PC-3 (cell line): ENCODE data around the gene CFAP45. TPM values are rescaled to one million over a fixed set of nuclear protein-coding genes. Genes with fewer than 3 reads are reported as not detected.

Source experiments
- ATAC-seq: fragments of 200-7000 bp; cut with Tn5 transposase; 2 replicates; pipeline ENCODE4 v1.9.1; 2020; ENCODE audit warnings: mild to moderate bottlenecking, moderate library complexity
- BruUV-seq: library from RNA; stranded (reverse); fragments of 400-500 nt; replicated peaks from 2 replicates; lab custom pipeline; 2021; lab: Mats Ljungman, UMichigan
- CTCF ChIA-PET: fragments of 300-600 bp; sonication (Branson Sonifier 250); formaldehyde crosslinking; loops from one replicate; lab custom pipeline; 2022; ENCODE audit warnings: antibody characterized with exemption; lab: Charles Lee
- POLR2A ChIA-PET: fragments of 300-600 bp; sonication (Branson Sonifier 250); formaldehyde crosslinking; loops from one replicate; lab custom pipeline; 2022; ENCODE audit warnings: antibody characterized with exemption; ENCODE audit not compliant: unreplicated experiment; lab: Charles Lee
- DNase-seq: peaks from one replicate; pipeline ENCODE4 v3.0.0-alpha.2; 2015
- H2AFZ ChIP-seq: fragments of 300-600 bp; sonication (generic); 2 replicates; pipeline ENCODE4 v1.6.0; 2016; ENCODE audit warnings: antibody characterized with exemption, low read length
- H3F3A ChIP-seq: fragments of 300-600 bp; sonication (generic); one replicate; pipeline ENCODE4 v1.6.0; 2017; ENCODE audit warnings: antibody characterized with exemption, low read length, control low read depth, mild to moderate bottlenecking; ENCODE audit not compliant: unreplicated experiment
- H3K27ac ChIP-seq: fragments of 300-600 bp; sonication (generic); 2 replicates; pipeline ENCODE4 v1.5.1; 2016; ENCODE audit warnings: mild to moderate bottlenecking, low read length
- H3K27me3 ChIP-seq: fragments of 300-600 bp; sonication (generic); 2 replicates; pipeline ENCODE4 v1.6.1; 2016; ENCODE audit warnings: low read length, mixed read lengths
- H3K36me3 ChIP-seq: fragments of 300-600 bp; sonication (generic); 2 replicates; pipeline ENCODE4 v1.6.1; 2016; ENCODE audit warnings: low read depth, mixed run types, low read length, mixed read lengths
- H3K4me1 ChIP-seq: fragments of 300-600 bp; sonication (generic); 2 replicates; pipeline ENCODE4 v1.5.1; 2016; ENCODE audit warnings: low read length; ENCODE audit not compliant: insufficient read depth
- H3K4me2 ChIP-seq: fragments of 300-600 bp; sonication (generic); 2 replicates; pipeline ENCODE4 v1.6.0; 2016; ENCODE audit warnings: low read length
- H3K4me3 ChIP-seq: fragments of 300-600 bp; sonication (generic); 2 replicates; pipeline ENCODE4 v1.5.1; 2016; ENCODE audit warnings: mild to moderate bottlenecking, low read length, mixed read lengths
- H3K79me2 ChIP-seq: fragments of 300-600 bp; sonication (generic); 2 replicates; pipeline ENCODE4 v1.6.1; 2017; ENCODE audit warnings: low read length, mixed read lengths
- H3K9ac ChIP-seq: fragments of 300-600 bp; sonication (generic); 2 replicates; pipeline ENCODE4 v1.6.0; 2016; ENCODE audit warnings: mild to moderate bottlenecking, low read length
- H3K9me2 ChIP-seq: fragments of 300-600 bp; sonication (generic); replicated peaks from 2 replicates; pipeline ENCODE4 v1.6.1; 2016; ENCODE audit warnings: mixed run types, low read length, mixed read lengths
- H3K9me3 ChIP-seq: fragments of 300-600 bp; sonication (generic); 2 replicates; pipeline ENCODE4 v1.6.1; 2016; ENCODE audit warnings: low read length, mixed read lengths
- H4K20me1 ChIP-seq: fragments of 300-600 bp; sonication (generic); 2 replicates; pipeline ENCODE4 v1.6.1; 2016; ENCODE audit warnings: low read length, mixed read lengths
- EZH2 ChIP-seq: fragments of 300-600 bp; sonication (generic); IDR thresholded peaks from one replicate; pipeline ENCODE4 v1.6.1; 2017; ENCODE audit warnings: antibody characterized with exemption, mild to moderate bottlenecking, low read length; ENCODE audit not compliant: unreplicated experiment
- EZH2phosphoT487 ChIP-seq: fragments of 300-600 bp; sonication (generic); IDR thresholded peaks from 2 replicates; pipeline ENCODE4 v1.6.1; 2018; ENCODE audit warnings: mild to moderate bottlenecking, antibody characterized with exemption, low read length, borderline replicate concordance
- intact Hi-C: fragments of 100-400 bp; cut with micrococcal nuclease; formaldehyde crosslinking; loops from 2 replicates; pipeline ENCODE4 v1.9.0; 2023
- total RNA-seq: library from RNA; depleted of rRNA; stranded (reverse); fragments of >200 nt; gene quantifications from 2 replicates; pipeline ENCODE4 v1.2.3, GENCODE V29; 2014
- TF ChIP-seq, protein P1 (sequence below): fragments of 300-600 bp; sonication (generic); conservative IDR thresholded peaks from 2 replicates; pipeline ENCODE4 v1.5.1; 2017; ENCODE audit warnings: antibody characterized with exemption, low read depth, mild to moderate bottlenecking, low read length

The CFAP45 gene
- total RNA-seq, 1 experiment from 2014 or later, result 1.6 TPM

DNA sequence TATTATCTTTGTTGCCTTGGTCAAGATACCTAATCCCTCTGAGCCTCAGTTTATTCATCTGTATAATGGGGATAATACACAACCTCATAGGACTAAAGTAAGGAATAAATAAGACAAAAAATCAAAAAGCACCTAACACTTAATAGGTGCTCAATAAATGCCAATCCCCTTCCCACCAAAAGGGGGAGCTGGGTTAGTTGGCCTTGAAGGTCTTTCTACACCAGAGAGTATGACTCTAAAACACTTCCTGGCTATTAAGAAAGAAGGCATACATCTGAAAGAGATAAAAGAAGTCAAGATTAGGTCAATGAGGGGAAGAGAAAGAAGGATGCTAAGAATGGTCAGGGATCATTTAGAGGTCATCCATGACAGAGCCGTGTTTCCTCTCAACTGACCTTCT is 48.6 kb downstream of the CFAP45 start:
- Histone ChIP-seq H3K9ac (no peak overlapping the region), H3K9me2 (no peaks in the 10 kb centered on the region), H3K4me1 (peaks cover 35% of the 10 kb centered on the region), H4K20me1 (no peaks in the 10 kb centered on the region), H3K4me2 (no peak overlapping the region), H3K36me3 (no peaks in the 10 kb centered on the region), H3K27me3 (no peaks in the 10 kb centered on the region), H3K9me3 (no peaks in the 10 kb centered on the region), H3K79me2 (no peaks in the 10 kb centered on the region), H3K27ac (no peak overlapping the region), H3F3A (no peaks in the 10 kb centered on the region), H2AFZ (no peak overlapping the region), H3K4me3 (no peak overlapping the region)
- intact Hi-C loops, result loop anchor here (2.0 kb wide), 1 partner anchor 53 kb away; no protein-coding TSS in a partner anchor
- TF ChIP-seq, protein P1, sequence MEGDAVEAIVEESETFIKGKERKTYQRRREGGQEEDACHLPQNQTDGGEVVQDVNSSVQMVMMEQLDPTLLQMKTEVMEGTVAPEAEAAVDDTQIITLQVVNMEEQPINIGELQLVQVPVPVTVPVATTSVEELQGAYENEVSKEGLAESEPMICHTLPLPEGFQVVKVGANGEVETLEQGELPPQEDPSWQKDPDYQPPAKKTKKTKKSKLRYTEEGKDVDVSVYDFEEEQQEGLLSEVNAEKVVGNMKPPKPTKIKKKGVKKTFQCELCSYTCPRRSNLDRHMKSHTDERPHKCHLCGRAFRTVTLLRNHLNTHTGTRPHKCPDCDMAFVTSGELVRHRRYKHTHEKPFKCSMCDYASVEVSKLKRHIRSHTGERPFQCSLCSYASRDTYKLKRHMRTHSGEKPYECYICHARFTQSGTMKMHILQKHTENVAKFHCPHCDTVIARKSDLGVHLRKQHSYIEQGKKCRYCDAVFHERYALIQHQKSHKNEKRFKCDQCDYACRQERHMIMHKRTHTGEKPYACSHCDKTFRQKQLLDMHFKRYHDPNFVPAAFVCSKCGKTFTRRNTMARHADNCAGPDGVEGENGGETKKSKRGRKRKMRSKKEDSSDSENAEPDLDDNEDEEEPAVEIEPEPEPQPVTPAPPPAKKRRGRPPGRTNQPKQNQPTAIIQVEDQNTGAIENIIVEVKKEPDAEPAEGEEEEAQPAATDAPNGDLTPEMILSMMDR, result peak; percentile 44; the same call in 1 of the 2 replicates
- TF ChIP-seq EZH2 (no peak), EZH2phosphoT487 (no peak)
- DNase-seq (no peak), ATAC-seq (no peak)
- CTCF ChIA-PET, result no interaction called here
- POLR2A ChIA-PET, result interaction anchor here (0.6 kb wide), 1 partner anchor 13 kb away, joined by 3 read pairs; no protein-coding TSS in a partner anchor
- no TSS peak for BruUV-seq

DNA sequence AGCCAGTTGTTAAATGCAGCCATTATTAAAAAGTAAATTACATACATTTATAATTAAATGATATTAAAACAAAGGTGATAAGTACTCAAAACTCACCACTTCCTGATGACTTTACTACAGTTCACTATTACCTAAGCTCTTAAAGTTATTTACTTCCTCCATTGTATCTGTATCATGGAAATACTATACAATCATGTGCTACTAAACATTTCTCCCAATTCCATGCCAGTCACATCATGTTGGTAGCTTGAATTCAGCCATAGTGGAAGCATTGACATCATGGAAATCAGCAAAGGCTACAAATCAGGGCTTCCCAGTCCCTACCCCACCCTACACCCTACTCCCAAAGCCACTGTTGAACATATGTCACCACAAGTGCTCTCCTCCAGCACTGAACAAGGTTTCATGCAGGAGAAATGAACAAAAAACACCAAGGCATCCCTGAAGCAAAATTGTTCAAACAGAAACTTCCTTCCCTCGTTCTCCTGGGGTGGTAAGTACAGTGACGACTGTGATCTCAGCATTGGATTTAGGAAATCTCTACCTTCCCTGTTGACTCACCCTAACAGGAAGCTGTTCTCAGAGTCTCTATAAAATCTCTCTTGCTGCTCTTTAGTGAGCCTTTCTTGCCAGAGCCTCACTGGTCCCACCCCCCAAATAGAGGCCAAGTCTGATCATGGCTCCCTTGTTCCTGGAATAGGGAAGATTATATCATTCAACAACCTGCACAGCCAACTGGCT is 50.2 kb downstream of the CFAP45 start:
- BruUV-seq, result no TSS peak
- Histone ChIP-seq H2AFZ (peak overlapping the region; percentile 71), H3F3A (no peaks in the 10 kb centered on the region), H3K9me2 (no peaks in the 10 kb centered on the region), H4K20me1 (no peaks in the 10 kb centered on the region), H3K79me2 (no peaks in the 10 kb centered on the region), H3K4me3 (peak overlapping the region; percentile 49), H3K4me1 (peaks cover 31% of the 10 kb centered on the region), H3K27ac (peak overlapping the region; percentile 81), H3K27me3 (no peaks in the 10 kb centered on the region), H3K4me2 (peak overlapping the region; percentile 81), H3K9ac (peak overlapping the region; percentile 36; the same call in 1 of the 2 replicates), H3K9me3 (no peaks in the 10 kb centered on the region), H3K36me3 (no peaks in the 10 kb centered on the region)
- CTCF ChIA-PET, result interaction anchor here (0.6 to 1.9 kb wide), 2 partner anchors 41 to 558 kb away, joined by 3 to 7 read pairs; no protein-coding TSS in a partner anchor
- ATAC-seq (peak; percentile 45), DNase-seq (peak; percentile 73)
- POLR2A ChIA-PET, result interaction anchor here (0.6 kb wide), 1 partner anchor 50 kb away, joined by 9 read pairs; no protein-coding TSS in a partner anchor
- intact Hi-C loops, result loop anchor here (2.0 kb wide), 1 partner anchor 51 kb away; no protein-coding TSS in a partner anchor
- TF ChIP-seq EZH2phosphoT487, result no peak
- TF ChIP-seq EZH2, result no peak
- TF ChIP-seq, protein P1, result no peak

DNA sequence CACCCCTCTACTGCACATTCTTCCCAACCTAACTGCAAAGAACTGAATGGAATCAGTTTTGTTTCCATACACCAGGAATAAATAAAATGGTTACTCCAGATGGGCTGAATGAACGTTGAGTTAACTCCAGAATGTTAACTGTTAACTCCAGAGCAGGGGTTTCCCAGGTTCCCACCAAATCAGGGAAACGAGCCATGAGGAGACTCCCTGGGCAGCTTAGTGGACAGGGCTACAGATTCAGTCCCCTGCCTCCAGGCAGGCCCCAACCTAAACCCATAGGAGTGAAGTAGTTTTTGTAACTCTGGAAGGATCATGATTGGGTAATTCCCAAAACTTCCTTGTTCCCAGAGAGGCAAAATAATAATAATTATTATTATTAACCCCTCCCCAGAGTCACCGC is 51.6 kb downstream of the CFAP45 start:
- Histone ChIP-seq H3K4me3 (no peak overlapping the region), H3K9me3 (no peaks in the 10 kb centered on the region), H3K36me3 (no peaks in the 10 kb centered on the region), H3K4me1 (peaks cover 24% of the 10 kb centered on the region), H3K9ac (no peak overlapping the region), H2AFZ (no peak overlapping the region), H3K27ac (no peak overlapping the region), H3K27me3 (no peaks in the 10 kb centered on the region), H3K9me2 (no peaks in the 10 kb centered on the region), H3F3A (no peaks in the 10 kb centered on the region), H3K79me2 (no peaks in the 10 kb centered on the region), H3K4me2 (no peak overlapping the region), H4K20me1 (no peaks in the 10 kb centered on the region)
- no TSS peak for BruUV-seq
- intact Hi-C loops, result no loop called here
- no peak for DNase-seq
- ATAC-seq, result no peak
- POLR2A ChIA-PET, result no interaction called here
- CTCF ChIA-PET, result no interaction called here
- TF ChIP-seq, protein P1, result no peak
- TF ChIP-seq EZH2, result no peak
- TF ChIP-seq EZH2phosphoT487, result no peak
